Esophagus mucosa (tissue), 1 donor: ENCODE results near the gene GRB10. TPM values are rescaled to one million over a fixed set of nuclear protein-coding genes. Genes with fewer than 3 reads are reported as not detected.

Experiments
- ATAC-seq: fragments of 200-7000 bp; cut with Tn5 transposase; one replicate; pipeline ENCODE4 v1.9.1; 2020
- total RNA-seq: library from RNA; stranded (reverse); gene quantifications from one replicate; pipeline ENCODE4 v1.2.4, GENCODE V29; 2023
- donor health status: DM: yes; HTN: yes; CAD: no.

GRB10 gene
- total RNA-seq, 1 donor from 2014 or later, result 14.2 TPM

- ATAC-seq, result no peak
These were observed 63.8 kb downstream of the GRB10 start for GRCh38 chr7:50718876-50719275.

GRCh38 chr7:50718311-50718710 is 64.4 kb downstream of the GRB10 start:
- no peak for ATAC-seq

GRCh38 chr7:50717181-50717580 is 65.5 kb downstream of the GRB10 start:
- ATAC-seq, result no peak

DNA sequence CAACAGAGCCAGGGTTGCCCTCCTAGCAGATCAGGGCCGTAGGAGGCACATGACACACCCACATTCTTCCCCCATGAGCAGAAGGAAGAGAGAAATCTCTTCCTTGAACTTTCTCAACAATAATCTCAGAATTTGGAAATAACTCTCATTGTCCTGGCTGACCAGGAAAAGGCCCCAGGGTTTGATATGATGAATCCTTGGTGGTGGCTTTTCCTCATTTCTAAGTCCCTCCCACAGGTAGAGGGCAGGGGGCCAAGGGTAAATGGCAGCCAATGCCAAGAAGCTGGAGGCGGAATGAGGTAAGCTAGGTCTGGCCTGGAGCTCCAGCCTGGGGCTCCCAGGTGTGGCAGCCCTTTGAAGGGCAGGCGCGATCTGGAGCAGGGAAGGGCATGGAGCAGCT is 67.8 kb downstream of the GRB10 start:
- peak; percentile 63 for ATAC-seq

DNA sequence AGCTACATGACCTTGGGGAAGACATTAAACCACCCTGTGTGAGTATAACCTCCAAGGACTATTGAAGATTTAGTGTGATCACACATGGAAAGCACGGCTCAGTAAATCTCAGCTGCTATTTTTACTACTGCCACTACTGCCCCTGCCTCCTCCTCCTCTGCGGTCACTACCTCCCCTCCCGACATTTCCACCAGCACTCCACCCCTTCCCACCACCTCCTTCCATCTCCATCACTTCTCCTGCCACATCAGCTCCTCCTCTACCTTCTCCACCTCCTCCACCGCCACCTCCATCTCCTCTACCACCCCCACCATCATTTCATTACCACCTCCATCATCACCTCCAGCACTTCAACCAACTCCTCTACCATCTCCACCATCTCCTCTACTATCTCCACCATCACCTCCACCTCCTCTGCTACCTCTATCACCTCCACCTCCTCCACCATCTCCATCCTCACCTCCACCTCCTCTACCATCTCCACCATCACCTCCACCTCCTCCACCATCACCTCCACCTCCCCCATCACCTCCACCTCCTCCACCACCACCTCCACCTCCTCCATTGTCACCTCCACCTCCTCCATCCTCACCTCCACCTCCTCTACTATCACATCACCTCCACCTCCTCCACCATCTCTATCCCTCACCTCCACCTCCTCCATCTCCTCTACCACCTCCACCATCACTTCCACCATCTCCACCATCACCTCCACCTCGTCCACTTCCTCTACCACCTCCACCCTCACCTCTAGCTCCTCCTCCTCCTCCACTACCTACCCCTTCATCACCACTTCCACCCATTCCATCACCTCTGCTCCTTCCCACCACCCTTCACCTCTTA is 69.4 kb downstream of the GRB10 start:
- no peak for ATAC-seq

GRCh38 chr7:50712252-50713122 is 70.2 kb downstream of the GRB10 start:
- no peak for ATAC-seq

DNA sequence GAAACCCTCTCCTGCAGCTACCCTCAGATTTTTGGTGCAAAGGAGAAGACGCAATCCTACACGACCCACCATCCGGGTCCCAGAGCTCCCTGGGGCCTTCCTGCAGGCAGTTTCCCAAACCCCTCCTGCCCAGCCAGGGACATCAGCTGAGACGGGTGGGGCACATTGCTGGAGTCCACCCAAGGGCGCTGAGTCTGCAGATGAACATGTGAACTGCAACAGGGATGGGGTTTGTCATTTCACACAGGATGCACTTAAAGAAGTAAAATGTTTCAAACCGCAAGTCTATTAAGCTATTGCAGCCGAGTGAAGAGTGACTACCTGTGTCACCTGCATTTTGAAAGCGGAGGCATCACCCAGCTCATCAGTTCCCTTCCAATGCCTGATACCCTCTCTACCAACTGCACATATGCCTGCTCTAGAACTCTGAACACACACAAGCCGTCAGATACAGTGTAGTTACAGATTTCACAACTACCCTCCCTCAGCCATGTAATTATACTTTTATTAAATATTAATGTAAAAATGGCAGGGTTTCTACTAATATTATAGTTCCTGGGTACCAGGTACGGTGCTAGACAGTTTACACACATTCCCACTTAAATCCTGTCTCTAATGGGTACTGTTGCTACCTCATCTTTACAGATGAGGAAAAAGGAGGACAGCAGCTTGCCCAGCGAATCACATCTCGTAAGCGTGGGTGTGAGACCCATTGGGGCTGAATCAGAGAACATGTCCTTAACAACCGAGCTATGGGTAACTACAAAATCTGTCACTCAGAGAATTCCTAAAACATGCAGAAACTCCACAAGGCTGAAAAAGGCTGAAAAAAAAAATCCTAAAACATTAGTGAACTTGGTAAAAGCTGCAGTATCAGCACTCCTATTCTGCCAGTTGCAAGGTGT is 71.2 kb downstream of the GRB10 start:
- no peak for ATAC-seq

- ATAC-seq, result no peak
These were observed 72.1 kb downstream of the GRB10 start for GRCh38 chr7:50710441-50711154.

DNA sequence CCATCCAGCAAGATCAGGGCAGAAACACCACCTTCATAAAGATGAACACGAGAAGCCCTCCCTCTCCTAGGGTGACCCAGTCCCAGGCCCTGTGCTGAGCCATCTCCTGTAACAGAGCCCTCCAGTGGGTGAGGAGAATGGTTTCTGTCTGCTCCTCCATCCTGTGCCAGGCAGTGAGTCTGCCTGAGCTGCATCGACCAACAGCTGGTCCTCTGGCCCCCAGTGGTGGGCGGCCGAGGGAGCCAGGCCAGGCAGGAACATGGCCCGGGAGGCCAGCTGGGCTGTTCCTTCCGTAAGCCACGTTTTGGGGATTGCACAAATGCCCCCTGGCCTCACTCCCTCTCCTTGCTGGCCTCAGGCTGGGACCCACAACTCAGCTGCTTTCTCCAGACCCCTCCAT is 73.5 kb downstream of the GRB10 start:
- no peak for ATAC-seq

- no peak for ATAC-seq
These were observed 75.3 kb downstream of the GRB10 start for GRCh38 chr7:50707236-50708006.

GRCh38 chr7:50706469-50706937 is 76.2 kb downstream of the GRB10 start:
- ATAC-seq, result no peak

GRCh38 chr7:50704844-50705243 is 77.9 kb downstream of the GRB10 start:
- no peak for ATAC-seq

DNA sequence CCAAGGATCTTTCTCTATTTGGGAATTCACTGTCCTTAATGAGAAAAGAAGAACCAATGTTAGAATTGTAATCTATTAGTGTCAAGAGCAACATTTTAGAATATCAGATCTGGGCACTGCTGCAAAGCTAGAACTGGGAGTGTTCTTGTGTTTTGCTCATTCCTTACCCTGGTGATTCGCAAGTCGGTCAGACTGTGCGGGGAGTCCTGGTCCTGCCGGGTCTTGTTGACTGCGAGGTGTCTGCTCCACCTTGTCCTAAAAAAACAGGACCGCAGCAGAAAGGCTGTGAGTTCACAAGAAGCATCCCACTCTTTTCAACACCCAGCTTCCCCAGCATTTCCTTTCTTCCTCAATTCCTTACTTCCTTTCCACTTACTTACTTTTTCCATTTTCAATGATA is 79.0 kb downstream of the GRB10 start:
- ATAC-seq, result no peak

DNA sequence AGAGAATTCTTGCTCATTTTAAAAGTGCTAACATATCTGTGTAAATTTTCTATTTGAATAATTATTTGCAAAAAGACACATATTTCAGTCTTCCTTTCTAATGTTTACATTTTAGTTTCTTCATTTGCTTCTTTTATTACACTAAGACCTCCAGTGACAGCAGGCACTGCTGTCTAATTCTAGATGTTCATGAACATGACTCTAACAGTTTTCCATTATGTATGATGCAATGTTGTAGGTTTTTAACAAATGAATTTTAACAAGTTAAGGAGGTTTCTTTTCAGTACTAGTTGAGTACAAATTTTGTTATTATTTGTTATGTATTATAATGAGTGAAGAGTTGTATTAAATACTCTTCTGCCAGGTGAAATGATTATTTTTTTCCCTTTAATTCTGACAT is 83.6 kb downstream of the GRB10 start:
- no peak for ATAC-seq

GRCh38 chr7:50697748-50698147 is 84.9 kb downstream of the GRB10 start:
- peak; percentile 22 for ATAC-seq

DNA sequence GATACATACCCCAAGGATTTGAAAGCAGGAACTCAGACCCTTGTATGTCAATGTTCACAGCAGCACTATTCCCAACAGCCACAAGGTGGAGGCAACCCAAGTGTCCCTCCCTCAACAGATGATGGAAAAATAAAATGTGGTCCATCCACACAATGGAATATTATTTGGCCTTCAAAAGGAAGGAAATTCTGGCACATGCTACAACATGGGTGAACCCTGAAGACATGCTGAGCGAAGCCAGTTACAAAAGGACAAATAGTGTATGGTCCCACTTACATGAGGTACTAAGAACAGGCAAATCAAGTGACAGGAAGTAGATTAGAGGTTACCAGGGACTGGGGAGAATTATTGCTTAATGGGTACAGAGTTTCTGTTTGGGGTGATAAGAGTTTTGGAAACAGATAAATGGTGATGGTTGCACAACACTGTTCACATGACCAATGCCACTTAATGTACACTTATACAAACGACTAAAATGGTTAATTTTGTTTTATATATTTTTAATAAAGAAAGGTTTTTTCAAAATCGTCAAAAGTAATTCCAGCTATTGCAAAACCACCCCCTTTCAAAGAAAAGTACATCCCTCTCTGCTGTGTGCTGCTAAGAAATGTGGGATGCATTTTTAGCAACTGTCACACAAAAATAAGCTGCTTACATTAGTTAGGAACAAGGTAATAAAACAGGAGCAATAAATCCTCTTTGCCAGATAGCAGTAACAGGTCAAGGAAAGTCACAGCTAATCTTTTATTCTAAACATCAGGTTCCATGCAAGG is 85.7 kb downstream of the GRB10 start:
- ATAC-seq, result no peak

GRCh38 chr7:50695026-50695425 is 87.7 kb downstream of the GRB10 start:
- no peak for ATAC-seq

DNA sequence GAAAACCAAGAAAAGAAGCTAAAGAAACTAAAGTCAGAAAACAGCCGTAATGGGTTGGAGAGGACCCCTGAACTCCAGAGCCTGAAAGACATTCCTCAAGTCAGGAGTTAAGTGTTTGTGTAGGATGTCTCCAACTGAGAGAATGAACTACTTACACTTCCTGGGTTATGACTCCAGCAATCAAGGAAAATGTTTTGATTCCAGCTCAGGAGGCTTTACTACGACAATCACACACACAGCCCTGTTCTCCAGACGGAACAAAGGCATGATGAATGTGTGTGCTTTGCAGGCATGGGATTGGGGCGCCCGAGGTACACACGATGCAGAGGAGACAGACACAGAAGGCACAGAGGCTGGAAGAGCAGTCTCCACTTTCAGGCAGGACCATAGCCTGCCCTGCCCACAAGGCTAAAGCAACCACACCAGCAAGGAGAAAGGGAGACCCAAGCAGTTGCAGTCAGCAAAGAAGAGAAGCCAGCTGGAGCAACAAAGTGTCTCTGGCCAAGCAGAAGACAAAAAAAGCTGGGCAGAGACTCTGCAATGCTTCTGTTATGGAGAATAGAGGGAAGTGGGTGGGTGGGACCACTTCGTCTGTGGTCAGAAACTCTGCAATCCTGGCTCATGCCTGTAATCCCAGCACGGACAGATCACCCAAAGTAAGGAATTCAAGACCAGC is 89.1 kb downstream of the GRB10 start:
- no peak for ATAC-seq

GRCh38 chr7:50690541-50691011 is 92.1 kb downstream of the GRB10 start:
- no peak for ATAC-seq

- no peak for ATAC-seq
These were observed 94.5 kb downstream of the GRB10 start for GRCh38 chr7:50688226-50688590.
